OCI-LY7 (cell line): Measurements from ENCODE around the gene OST4.

Experiments used
- EZH2phosphoT487 ChIP-seq: fragments of 200-600 bp; sonication (generic); IDR thresholded peaks from 2 replicates; pipeline ENCODE4 v1.6.1; 2018; ENCODE audit warnings: low read depth, borderline replicate concordance, mild to moderate bottlenecking, mixed run types, antibody characterized with exemption, low read length, moderate library complexity, mixed read lengths
- TF ChIP-seq, protein P1 (sequence below): fragments of 200-600 bp; sonication (generic); conservative IDR thresholded peaks from 2 replicates; pipeline ENCODE4 v1.5.1; 2014; ENCODE audit warnings: mild to moderate bottlenecking, antibody characterized with exemption, low read length, moderate library complexity, mixed read lengths

GRCh38 chr2:27102329-27102728 lies 30.9 kb upstream of the OST4 start:
- no peak for TF ChIP-seq EZH2phosphoT487
- TF ChIP-seq, protein P1, sequence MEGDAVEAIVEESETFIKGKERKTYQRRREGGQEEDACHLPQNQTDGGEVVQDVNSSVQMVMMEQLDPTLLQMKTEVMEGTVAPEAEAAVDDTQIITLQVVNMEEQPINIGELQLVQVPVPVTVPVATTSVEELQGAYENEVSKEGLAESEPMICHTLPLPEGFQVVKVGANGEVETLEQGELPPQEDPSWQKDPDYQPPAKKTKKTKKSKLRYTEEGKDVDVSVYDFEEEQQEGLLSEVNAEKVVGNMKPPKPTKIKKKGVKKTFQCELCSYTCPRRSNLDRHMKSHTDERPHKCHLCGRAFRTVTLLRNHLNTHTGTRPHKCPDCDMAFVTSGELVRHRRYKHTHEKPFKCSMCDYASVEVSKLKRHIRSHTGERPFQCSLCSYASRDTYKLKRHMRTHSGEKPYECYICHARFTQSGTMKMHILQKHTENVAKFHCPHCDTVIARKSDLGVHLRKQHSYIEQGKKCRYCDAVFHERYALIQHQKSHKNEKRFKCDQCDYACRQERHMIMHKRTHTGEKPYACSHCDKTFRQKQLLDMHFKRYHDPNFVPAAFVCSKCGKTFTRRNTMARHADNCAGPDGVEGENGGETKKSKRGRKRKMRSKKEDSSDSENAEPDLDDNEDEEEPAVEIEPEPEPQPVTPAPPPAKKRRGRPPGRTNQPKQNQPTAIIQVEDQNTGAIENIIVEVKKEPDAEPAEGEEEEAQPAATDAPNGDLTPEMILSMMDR, result no peak
